Measurements from ENCODE around the gene KRTAP4-8.
"Not testable (repeated sequence)": the region's sequence is repeated elsewhere in the genome, so short reads cannot be mapped to it uniquely, and the experiment has no call there.

The KRTAP4-8 gene

GRCh38 chr17:41057547-41057946, 40.4 kb downstream of the KRTAP4-8 start:
- H3K36me3 ChIP-seq (ENCODE audit: control insufficient read depth, insufficient read depth, low read length), result no peaks in the 10 kb centered on the region
- H3K27me3 ChIP-seq (ENCODE audit: control insufficient read depth, insufficient read depth, low read length), result peaks cover 4% of the 10 kb centered on the region
- no peak overlapping the region for H3K4me3 ChIP-seq (ENCODE audit: low read length)
- no peak overlapping the region for H3K9ac ChIP-seq (ENCODE audit: low read length)
- H3K9me3 ChIP-seq (ENCODE audit: control insufficient read depth, low read length), result no peaks in the 10 kb centered on the region
- no peaks in the 10 kb centered on the region for H3K4me1 ChIP-seq (ENCODE audit: control insufficient read depth, insufficient read depth, low read length)

GRCh38 chr17:41055130-41055529, 42.8 kb downstream of the KRTAP4-8 start, which contains the start of gene KRTAP2-2:
Gene KRTAP2-2 (minus strand): TSS chr17:41055230. CDS start chr17:41055211, 19 bp downstream.
- not testable (repeated sequence) for H3K9me3 ChIP-seq (ENCODE audit: control insufficient read depth, low read length); H3K4me3 ChIP-seq (ENCODE audit: low read length); H3K27me3 ChIP-seq (ENCODE audit: control insufficient read depth, insufficient read depth, low read length)

GRCh38 chr17:41054556-41054955, 43.4 kb downstream of the KRTAP4-8 start:
- H3K4me3 ChIP-seq (ENCODE audit: low read length); H3K4me1 ChIP-seq (ENCODE audit: control insufficient read depth, insufficient read depth, low read length); H3K27me3 ChIP-seq (ENCODE audit: control insufficient read depth, insufficient read depth, low read length); H3K9ac ChIP-seq (ENCODE audit: low read length); H3K36me3 ChIP-seq (ENCODE audit: control insufficient read depth, insufficient read depth, low read length); H3K9me3 ChIP-seq (ENCODE audit: control insufficient read depth, low read length): not testable (repeated sequence)

More at GRCh38 chr17:41055130-41055529, 42.8 kb downstream of the KRTAP4-8 start, which contains the start of gene KRTAP2-2:
- H3K9ac ChIP-seq (ENCODE audit: low read length); H3K4me1 ChIP-seq (ENCODE audit: control insufficient read depth, insufficient read depth, low read length); H3K36me3 ChIP-seq (ENCODE audit: control insufficient read depth, insufficient read depth, low read length): not testable (repeated sequence)

- H3K36me3 ChIP-seq (ENCODE audit: control insufficient read depth, insufficient read depth, low read length), result no peaks in the 10 kb centered on the region
- peaks cover under 1% of the 10 kb centered on the region for H3K27me3 ChIP-seq (ENCODE audit: control insufficient read depth, insufficient read depth, low read length)
- no peak overlapping the region for H3K4me3 ChIP-seq (ENCODE audit: low read length)
- no peak overlapping the region for H3K9ac ChIP-seq (ENCODE audit: low read length)
- no peaks in the 10 kb centered on the region for H3K9me3 ChIP-seq (ENCODE audit: control insufficient read depth, low read length)
- H3K4me1 ChIP-seq (ENCODE audit: control insufficient read depth, insufficient read depth, low read length), result no peaks in the 10 kb centered on the region
Measured at GRCh38 chr17:41054025-41054424, 43.9 kb downstream of the KRTAP4-8 start.

GRCh38 chr17:41052566-41052965, 45.4 kb downstream of the KRTAP4-8 start:
- Histone ChIP-seq H3K9ac (ENCODE audit: low read length) (no peak overlapping the region), H3K4me1 (ENCODE audit: control insufficient read depth, insufficient read depth, low read length) (no peaks in the 10 kb centered on the region), H3K36me3 (ENCODE audit: control insufficient read depth, insufficient read depth, low read length) (no peaks in the 10 kb centered on the region), H3K9me3 (ENCODE audit: control insufficient read depth, low read length) (no peaks in the 10 kb centered on the region), H3K27me3 (ENCODE audit: control insufficient read depth, insufficient read depth, low read length) (peaks cover 9% of the 10 kb centered on the region), H3K4me3 (ENCODE audit: low read length) (no peak overlapping the region)

- Histone ChIP-seq H3K27me3 (ENCODE audit: control insufficient read depth, insufficient read depth, low read length) (peaks cover 13% of the 10 kb centered on the region), H3K9ac (ENCODE audit: low read length) (no peak overlapping the region), H3K9me3 (ENCODE audit: control insufficient read depth, low read length) (no peaks in the 10 kb centered on the region), H3K4me1 (ENCODE audit: control insufficient read depth, insufficient read depth, low read length) (no peaks in the 10 kb centered on the region), H3K4me3 (ENCODE audit: low read length) (no peak overlapping the region), H3K36me3 (ENCODE audit: control insufficient read depth, insufficient read depth, low read length) (no peaks in the 10 kb centered on the region)
Measured at GRCh38 chr17:41049110-41049509, 48.8 kb downstream of the KRTAP4-8 start.

- Histone ChIP-seq H3K9me3 (ENCODE audit: control insufficient read depth, low read length) (no peaks in the 10 kb centered on the region), H3K9ac (ENCODE audit: low read length) (no peak overlapping the region), H3K27me3 (ENCODE audit: control insufficient read depth, insufficient read depth, low read length) (peaks cover 13% of the 10 kb centered on the region), H3K4me3 (ENCODE audit: low read length) (no peak overlapping the region), H3K4me1 (ENCODE audit: control insufficient read depth, insufficient read depth, low read length) (no peaks in the 10 kb centered on the region), H3K36me3 (ENCODE audit: control insufficient read depth, insufficient read depth, low read length) (no peaks in the 10 kb centered on the region)
Measured at GRCh38 chr17:41048441-41048840, 49.5 kb downstream of the KRTAP4-8 start.
